GM12892 (cell line): ENCODE data around the gene SVEP1.
A peak's percentile ranks its signal among the peaks of the same experiment; 100 is the strongest.

Experiments used
- DNase-seq: peaks from one replicate; pipeline ENCODE4 v3.0.0; 2011; ENCODE audit not compliant: insufficient read length
- FAIRE-seq: peaks from 2 replicates; lab custom pipeline; 2011; peaks lifted over from hg19 to GRCh38; lab: Jason Lieb, UNC
- POLR2A ChIP-seq: IDR thresholded peaks from 2 replicates; pipeline ENCODE4 v1.6.1; 2011; ENCODE audit warnings: low read depth, low read length, control low read depth
- POLR2AphosphoS5 ChIP-seq: IDR thresholded peaks from 2 replicates; pipeline ENCODE4 v1.6.1; 2011; ENCODE audit warnings: low read depth, low read length, control low read depth
- TAF1 ChIP-seq: IDR thresholded peaks from 2 replicates; pipeline ENCODE4 v1.6.1; 2011; ENCODE audit warnings: low read depth, mild to moderate bottlenecking, control low read depth, low read length, borderline replicate concordance

The SVEP1 gene

DNA sequence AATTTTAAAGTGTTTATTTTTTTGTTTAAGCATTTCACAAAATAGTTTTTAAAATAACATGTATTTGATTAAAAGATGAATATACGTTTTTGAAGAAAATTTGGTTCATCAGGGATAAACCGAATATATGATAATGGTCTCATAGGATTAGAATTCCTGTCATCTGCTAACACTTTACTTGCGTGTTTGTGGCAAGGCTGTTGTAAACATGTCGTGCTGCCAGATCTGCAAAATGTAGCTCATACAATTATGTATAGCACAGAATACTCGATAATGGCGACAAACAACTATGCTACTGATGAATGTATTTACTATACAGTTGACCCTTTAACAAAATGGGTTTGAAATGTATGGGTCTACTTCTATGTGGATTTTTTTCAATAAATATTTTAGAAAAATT lies 234.7 kb downstream of the SVEP1 start:
- FAIRE-seq (no peak), DNase-seq (no peak)
- no peak for TF ChIP-seq POLR2A
- TF ChIP-seq POLR2AphosphoS5, result no peak
- TF ChIP-seq TAF1, result no peak

DNA sequence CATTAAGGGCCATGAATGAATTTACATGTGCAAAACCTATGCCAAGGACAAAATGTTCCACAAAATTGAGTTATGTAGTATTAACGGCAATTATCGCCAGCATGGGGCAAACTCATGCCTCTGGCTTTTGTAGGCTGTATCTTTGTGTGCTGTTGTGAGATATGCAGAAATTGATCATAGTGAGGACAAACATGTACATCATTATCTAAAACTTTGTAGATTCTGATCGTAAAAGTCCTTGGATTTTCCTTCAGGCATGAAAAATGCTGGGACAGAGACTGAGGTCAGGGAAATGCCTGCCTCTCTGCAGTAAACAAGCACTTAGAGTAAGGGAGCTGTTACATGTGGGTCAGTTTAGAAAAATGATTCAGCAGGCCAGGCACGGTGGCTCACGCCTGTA lies 236.0 kb downstream of the SVEP1 start:
- no peak for DNase-seq
- no peak for FAIRE-seq
- TF ChIP-seq POLR2AphosphoS5 (no peak), TAF1 (no peak), POLR2A (no peak)

DNA sequence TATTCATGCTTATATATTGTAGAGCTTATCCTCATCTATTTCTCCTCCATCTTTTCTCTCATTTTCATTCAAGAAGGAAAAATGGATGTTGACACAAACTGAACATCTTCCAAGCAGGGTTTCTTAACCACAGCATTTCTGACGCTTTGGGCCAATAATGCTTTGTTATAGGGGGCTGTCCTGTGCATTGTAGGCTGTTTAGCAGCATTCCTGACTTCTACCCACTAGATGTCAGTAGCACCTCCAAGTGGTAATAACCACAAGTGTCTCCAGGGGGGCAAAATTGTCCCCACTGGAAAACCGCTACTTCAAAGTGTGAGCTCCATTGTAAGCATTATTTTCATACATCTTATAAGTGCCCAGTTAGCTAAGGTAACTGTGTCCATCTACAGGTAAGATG lies 239.2 kb downstream of the SVEP1 start:
- TF ChIP-seq TAF1 (no peak), POLR2A (no peak), POLR2AphosphoS5 (no peak)
- FAIRE-seq, result no peak
- DNase-seq, result no peak

DNA sequence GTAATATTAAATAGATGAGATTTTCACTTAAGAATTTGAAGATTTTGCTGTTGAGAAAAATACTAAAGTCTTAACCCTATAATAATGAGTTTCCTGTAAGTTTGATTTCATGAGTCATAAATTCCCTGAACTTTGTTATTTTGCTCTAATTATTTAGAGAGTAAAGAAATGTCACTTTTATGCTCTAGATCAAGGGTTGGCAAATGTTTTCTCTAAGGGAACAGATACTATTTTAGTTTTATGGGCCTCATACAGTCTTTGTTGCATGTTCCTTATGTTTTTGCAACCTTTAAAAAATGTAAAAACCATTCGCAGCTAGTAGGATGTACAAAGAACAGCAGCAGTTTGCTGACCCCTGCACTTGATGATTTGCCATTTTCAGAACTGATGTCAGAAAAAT lies 241.4 kb downstream of the SVEP1 start:
- TF ChIP-seq POLR2A (no peak), TAF1 (no peak), POLR2AphosphoS5 (no peak)
- FAIRE-seq (no peak), DNase-seq (no peak)

DNA sequence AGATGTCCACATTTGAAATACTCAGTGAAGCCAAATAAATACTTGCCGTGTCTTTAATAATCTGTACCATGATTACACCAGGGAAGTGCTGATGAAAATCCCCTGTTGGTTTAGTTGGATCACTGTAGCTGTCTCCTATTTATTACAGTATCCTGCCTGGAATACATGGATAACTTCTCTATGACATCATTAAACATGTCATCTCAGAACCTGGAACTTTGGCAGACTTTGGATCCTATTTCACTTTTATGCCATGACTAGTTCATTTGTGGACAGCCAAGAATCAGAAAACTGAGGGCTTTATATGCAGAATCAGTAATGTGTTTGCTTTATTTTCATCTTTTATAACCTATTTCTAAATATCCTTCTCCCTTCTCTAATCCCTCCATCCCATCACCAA lies 241.8 kb downstream of the SVEP1 start, which contains the start of gene TXNDC8:
TXNDC8 (minus strand) TSS at position 137 of the 400 bp plus-strand sequence.
- FAIRE-seq (no peak), DNase-seq (no peak)
- TF ChIP-seq POLR2AphosphoS5, result no peak
- TF ChIP-seq POLR2A, result no peak
- TF ChIP-seq TAF1, result no peak

DNA sequence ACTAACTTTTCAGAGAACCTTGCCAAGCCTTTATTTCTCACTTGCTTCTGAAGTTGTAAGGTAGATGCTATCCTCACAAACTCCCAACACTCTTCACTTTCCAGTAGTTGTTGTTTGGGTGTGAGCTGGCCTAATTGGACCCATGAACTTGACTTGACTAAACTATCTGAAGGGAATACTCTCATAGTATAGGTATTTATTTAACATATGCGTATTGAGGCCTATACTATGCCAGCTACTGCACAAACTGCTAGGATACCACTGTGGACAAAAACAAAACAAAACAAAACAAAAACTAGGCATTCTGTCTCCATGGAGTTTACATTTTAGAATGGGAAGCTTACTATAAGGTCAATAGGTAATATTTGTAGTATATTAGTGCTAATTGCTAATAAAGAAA lies 243.2 kb downstream of the SVEP1 start:
- no peak for FAIRE-seq
- no peak for DNase-seq
- TF ChIP-seq POLR2AphosphoS5, result no peak
- TF ChIP-seq POLR2A, result no peak
- TF ChIP-seq TAF1, result no peak

DNA sequence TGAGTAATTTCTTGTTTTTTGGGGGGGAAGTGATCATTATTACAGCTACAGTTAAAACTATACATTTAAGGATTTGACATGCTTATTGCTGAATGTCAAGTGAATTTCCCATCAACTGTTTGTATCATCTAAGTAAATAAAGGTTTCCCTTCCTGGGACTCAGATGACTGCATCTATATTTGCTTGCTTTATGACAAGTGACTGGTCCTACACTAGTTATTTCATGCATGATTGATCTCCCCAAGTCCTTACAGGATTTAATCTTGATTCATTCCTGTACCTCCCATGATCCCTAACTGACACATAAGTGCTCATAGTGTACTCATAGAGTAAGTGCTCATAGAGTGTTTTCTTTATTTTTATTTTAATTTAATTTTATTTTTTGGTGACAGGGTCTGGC lies 244.7 kb downstream of the SVEP1 start:
- FAIRE-seq (no peak), DNase-seq (no peak)
- TF ChIP-seq TAF1 (no peak), POLR2A (no peak), POLR2AphosphoS5 (no peak)

DNA sequence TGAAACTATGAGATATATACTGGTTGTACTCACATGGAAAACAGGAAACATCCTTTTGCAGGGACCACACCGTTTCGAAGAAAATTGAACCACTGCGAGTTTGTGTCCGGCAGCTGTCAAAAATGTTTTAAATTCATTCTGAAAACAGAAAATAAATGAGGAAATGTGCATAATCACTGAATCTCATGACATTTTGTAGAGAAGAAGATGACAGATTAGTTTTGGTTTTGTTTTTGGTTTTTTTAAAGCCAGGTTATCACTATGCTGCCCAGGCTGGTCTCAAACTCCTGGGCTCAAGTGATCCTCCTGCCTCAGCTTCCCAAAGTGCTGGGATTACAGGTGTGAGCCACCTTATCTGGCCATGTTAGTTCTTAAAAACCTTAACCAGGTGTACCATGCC lies 245.4 kb downstream of the SVEP1 start:
- FAIRE-seq (peak; percentile 73), DNase-seq (no peak)
- no peak for TF ChIP-seq TAF1
- TF ChIP-seq POLR2AphosphoS5, result no peak
- TF ChIP-seq POLR2A, result no peak

DNA sequence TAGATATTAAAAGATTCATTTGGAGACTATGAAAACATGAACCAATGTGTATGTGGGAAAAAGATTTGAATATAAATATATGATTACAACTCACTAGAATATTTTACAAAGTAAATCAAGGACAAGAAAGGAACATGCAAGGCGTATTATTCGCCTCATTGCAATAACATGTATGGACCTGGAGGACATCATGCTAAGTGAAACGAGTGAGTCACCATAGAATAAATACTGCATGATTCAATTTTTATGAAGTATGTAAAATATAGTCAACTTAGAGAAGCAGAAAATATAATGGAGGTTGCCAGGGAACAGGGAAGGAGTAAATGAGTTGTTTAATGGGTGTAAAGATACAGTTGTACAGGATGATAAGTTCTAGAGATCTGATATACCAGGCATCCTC lies 246.8 kb downstream of the SVEP1 start:
- TF ChIP-seq TAF1 (no peak), POLR2AphosphoS5 (no peak), POLR2A (no peak)
- DNase-seq (no peak), FAIRE-seq (no peak)

DNA sequence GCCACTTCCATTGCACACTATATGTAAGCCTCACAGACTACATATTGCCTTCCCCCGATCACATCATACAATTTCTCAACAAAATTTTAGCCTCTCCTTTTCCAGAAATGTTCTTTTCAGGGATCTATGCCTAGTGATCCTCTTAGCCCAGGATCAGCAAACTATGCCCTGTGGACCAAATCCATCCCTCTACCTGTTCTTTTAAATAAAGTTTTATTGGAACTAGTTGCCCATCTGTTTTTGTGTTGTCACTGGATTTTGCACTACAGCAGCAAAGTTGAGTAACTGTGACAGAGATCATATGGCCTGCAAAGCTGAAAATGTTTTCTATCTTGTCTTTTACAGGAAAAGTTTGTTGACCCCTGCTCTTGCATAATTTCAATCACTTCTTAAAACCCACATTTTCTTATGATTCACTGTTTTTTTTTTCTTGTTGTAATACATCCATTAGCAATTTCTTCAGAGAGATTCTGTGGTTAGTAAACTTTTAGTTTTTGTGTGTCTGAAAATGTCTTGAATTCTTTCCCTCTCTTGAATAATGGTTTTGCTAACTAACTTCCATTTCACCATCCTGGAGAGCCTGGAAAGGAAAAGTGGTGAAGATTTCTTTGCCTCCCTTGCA lies 248.9 kb downstream of the SVEP1 start:
- TF ChIP-seq POLR2AphosphoS5 (no peak), TAF1 (no peak), POLR2A (no peak)
- FAIRE-seq, result no peak
- DNase-seq, result no peak

DNA sequence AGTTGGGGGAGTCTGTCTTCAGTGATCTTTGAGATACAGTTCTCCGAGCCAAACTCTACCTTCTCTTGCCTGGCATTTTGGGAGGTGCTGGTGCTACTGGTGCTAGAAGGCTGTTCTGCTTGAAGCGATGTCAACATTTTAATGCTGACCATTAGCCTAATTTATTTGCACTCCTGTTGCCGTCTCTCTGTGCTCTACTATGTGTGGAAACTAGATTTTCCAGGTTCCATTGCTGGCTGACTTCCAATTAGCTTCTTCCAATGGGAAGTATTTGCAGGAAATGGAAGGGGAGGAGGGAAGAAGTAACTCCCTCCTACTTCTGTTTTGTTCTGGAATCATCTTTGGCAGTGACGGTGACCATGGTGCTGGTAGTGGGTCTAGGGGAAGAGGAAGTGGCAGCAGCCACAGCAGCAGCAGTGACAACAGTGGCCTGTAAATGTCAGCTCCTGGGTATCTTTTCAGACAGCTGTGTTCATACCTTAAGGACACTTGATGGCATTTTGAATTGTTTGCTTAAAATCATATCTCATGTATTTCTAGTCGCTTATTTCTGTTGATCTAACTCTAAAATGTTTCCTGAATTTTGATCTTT lies 249.8 kb downstream of the SVEP1 start:
- no peak for TF ChIP-seq POLR2A
- no peak for FAIRE-seq
- DNase-seq, result no peak

DNA sequence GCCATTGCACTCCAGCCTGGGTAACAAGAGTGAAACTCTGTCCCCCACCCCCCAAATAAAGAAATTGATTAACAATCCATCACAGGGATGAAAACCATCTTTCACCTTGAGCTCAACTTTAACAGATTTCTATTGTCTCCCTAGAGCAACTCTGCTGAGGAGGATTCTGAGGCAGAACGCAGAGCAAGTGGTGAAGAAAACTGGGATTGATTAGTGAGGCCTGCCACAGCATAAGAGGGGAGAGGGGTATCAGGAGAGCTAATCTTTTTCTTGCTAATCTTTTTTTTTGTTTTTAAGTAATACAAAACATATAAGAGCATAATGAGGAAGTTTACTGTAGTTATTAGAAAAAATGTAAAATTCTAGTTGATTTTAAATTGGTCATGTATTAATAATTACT lies 250.8 kb downstream of the SVEP1 start:
- TF ChIP-seq POLR2AphosphoS5, result no peak
- no peak for TF ChIP-seq POLR2A
- TF ChIP-seq TAF1, result no peak

DNA sequence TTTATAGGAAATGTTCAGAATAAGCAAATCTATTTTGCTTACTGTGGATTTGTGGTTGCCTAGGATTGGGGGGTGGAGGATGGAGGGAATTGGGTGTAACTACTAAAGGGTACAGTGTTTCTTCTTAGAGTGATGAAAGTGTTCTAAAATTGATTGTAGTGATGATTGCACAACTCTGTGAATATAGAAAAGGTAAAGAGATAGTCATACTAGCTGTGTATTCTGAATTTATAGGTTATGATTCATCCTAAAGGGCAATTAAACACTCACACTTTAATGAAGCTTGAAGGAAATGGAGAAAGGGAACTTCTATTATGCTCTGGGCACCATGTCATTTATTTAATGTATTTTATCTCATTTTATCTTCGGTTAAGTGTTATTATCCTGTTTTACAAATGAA lies 251.8 kb downstream of the SVEP1 start:
- TF ChIP-seq POLR2AphosphoS5, result no peak
- no peak for TF ChIP-seq TAF1
- no peak for TF ChIP-seq POLR2A

More for the DNA sequence above, 250.8 kb downstream of the SVEP1 start:
- DNase-seq, result no peak
- FAIRE-seq, result no peak

More for the DNA sequence above, 251.8 kb downstream of the SVEP1 start:
- FAIRE-seq (no peak), DNase-seq (no peak)
